SIG-M5 treated with dmso at 0.1 percent for 504 hours (cell line): ENCODE data around the gene WDR53.
"Not testable (repeated sequence)": the region's sequence is repeated elsewhere in the genome, so short reads cannot be mapped to it uniquely, and the experiment has no call there.

Source experiments
- DNase-seq: peaks from one replicate; lab custom pipeline; 2025; ENCODE audit not compliant: unreplicated experiment; lab: John Stamatoyannopoulos, UW

The WDR53 gene

GRCh38 chr3:196518966-196519717 is 49.2 kb downstream of the WDR53 start:
- DNase-seq = peak; percentile 70

- DNase-seq = no peak
Measured at GRCh38 chr3:196517919-196518318, 50.4 kb downstream of the WDR53 start.

- DNase-seq = peak; percentile 21
Measured at GRCh38 chr3:196517162-196517800, 51.1 kb downstream of the WDR53 start.

GRCh38 chr3:196514913-196515621 is 53.3 kb downstream of the WDR53 start, which contains the start of gene SMCO1:
Gene SMCO1 (minus strand): TSS chr3:196515346. CDS start chr3:196515209, 137 bp downstream.
- DNase-seq = no peak

GRCh38 chr3:196514350-196514716 is 54.0 kb downstream of the WDR53 start:
- no peak for DNase-seq

- DNase-seq = no peak
Measured at GRCh38 chr3:196513697-196514349, 54.5 kb downstream of the WDR53 start.

- DNase-seq = not testable (repeated sequence)
Measured at GRCh38 chr3:196511646-196512425, 56.5 kb downstream of the WDR53 start.

- not testable (repeated sequence) for DNase-seq
Measured at GRCh38 chr3:196511108-196511507, 57.2 kb downstream of the WDR53 start.

GRCh38 chr3:196506687-196507086 is 61.7 kb downstream of the WDR53 start:
- DNase-seq = no peak

- no peak for DNase-seq
Measured at GRCh38 chr3:196504556-196504955, 63.8 kb downstream of the WDR53 start.
